HepG2 (cell line): Measurements from ENCODE around the gene MYO1B. TPM values are rescaled to one million over a fixed set of nuclear protein-coding genes. Genes with fewer than 3 reads are reported as not detected.

Experiments
- IRX3 ChIP-seq: sonication (generic); formaldehyde crosslinking; IDR thresholded peaks from 2 replicates; pipeline ENCODE4 v1.8.1; 2023; ENCODE audit warnings: mild to moderate bottlenecking, low read depth, missing genetic modification reagents, borderline replicate concordance
- KLF13 ChIP-seq: sonication (generic); formaldehyde crosslinking; IDR thresholded peaks from 2 replicates; pipeline ENCODE4 v1.4.0; 2020; ENCODE audit warnings: mild to moderate bottlenecking, missing genetic modification reagents
- MED8 ChIP-seq: sonication (generic); formaldehyde crosslinking; IDR thresholded peaks from 2 replicates; pipeline ENCODE4 v1.8.1; 2023; ENCODE audit warnings: mild to moderate bottlenecking, missing genetic modification reagents; ENCODE audit not compliant: insufficient replicate concordance
- MLLT10 ChIP-seq: sonication (generic); formaldehyde crosslinking; IDR thresholded peaks from 2 replicates; pipeline ENCODE4 v1.4.0; 2020; ENCODE audit warnings: missing genetic modification reagents
- NFATC3 ChIP-seq: sonication (generic); formaldehyde crosslinking; IDR thresholded peaks from 2 replicates; pipeline ENCODE4 v1.5.1; 2020; ENCODE audit warnings: mild to moderate bottlenecking, missing genetic modification reagents
- NR2C2 ChIP-seq: sonication (generic); formaldehyde crosslinking; IDR thresholded peaks from 2 replicates; pipeline ENCODE4 v1.4.0; 2020; ENCODE audit warnings: missing genetic modification reagents, mild to moderate bottlenecking, moderate library complexity, borderline replicate concordance
- TBP ChIP-seq: sonication (generic); formaldehyde crosslinking; IDR thresholded peaks from 2 replicates; pipeline ENCODE4 v1.5.0; 2020; ENCODE audit warnings: missing genetic modification reagents
- TOPORS ChIP-seq: sonication (generic); formaldehyde crosslinking; IDR thresholded peaks from 2 replicates; pipeline ENCODE4 v1.8.0; 2023; ENCODE audit warnings: mild to moderate bottlenecking, missing genetic modification reagents
- ZNF431 ChIP-seq: sonication (generic); formaldehyde crosslinking; IDR thresholded peaks from 2 replicates; pipeline ENCODE4 v1.9.0; 2022; ENCODE audit warnings: missing genetic modification reagents, low read depth, mild to moderate bottlenecking, borderline replicate concordance
- ZNF496 ChIP-seq: sonication (generic); formaldehyde crosslinking; IDR thresholded peaks from 2 replicates; pipeline ENCODE4 v1.8.1; 2023; ENCODE audit warnings: mild to moderate bottlenecking, moderate library complexity, missing genetic modification reagents; ENCODE audit not compliant: insufficient replicate concordance
- ZNF788 ChIP-seq: sonication (generic); formaldehyde crosslinking; IDR thresholded peaks from 2 replicates; pipeline ENCODE4 v1.5.0; 2020; ENCODE audit warnings: mild to moderate bottlenecking, missing genetic modification reagents, borderline replicate concordance
- ZSCAN30 ChIP-seq: sonication (generic); formaldehyde crosslinking; IDR thresholded peaks from 2 replicates; pipeline ENCODE4 v1.5.0; 2020; ENCODE audit warnings: mild to moderate bottlenecking, missing genetic modification reagents
- polyA plus RNA-seq, 8 experiments: library from polyadenylated mRNA; depleted of rRNA in 3 of 8; stranded (reverse) in 7 of 8; unstranded in 1 of 8; fragments of >200 nt; fragmentation: Illumina TruSeq in 4 of 8; extraction: Trizol in 4 of 8; gene quantifications; 2 replicates each; pipeline versions ENCODE4 v1.2.1 to v1.2.3, GENCODE V29; 2011 to 2016; ENCODE audit warnings: low read depth in 4 of 8, missing spikeins in 1 of 8, mixed read lengths in 1 of 8; ENCODE audit not compliant: insufficient read depth in 1 of 8
- total RNA-seq, 5 experiments: library from RNA; depleted of rRNA; stranded (reverse); fragments of >200 nt; fragmentation: Illumina TruSeq; extraction: Trizol; gene quantifications; 2 replicates each; pipeline ENCODE4 v1.2.3, GENCODE V29; 2016; ENCODE audit warnings: low read depth in 1 of 5
- TF ChIP-seq, protein P1 (sequence below): sonication (generic); formaldehyde crosslinking; IDR thresholded peaks from 2 replicates; pipeline ENCODE4 v1.4.0; 2020; ENCODE audit warnings: missing genetic modification reagents
- TF ChIP-seq, protein P2 (sequence below): sonication (generic); formaldehyde crosslinking; IDR thresholded peaks from 2 replicates; pipeline ENCODE4 v1.4.0; 2020; ENCODE audit warnings: missing genetic modification reagents, borderline replicate concordance
- TF ChIP-seq, protein P3 (sequence below): sonication (generic); formaldehyde crosslinking; IDR thresholded peaks from 2 replicates; pipeline ENCODE4 v1.4.0; 2020; ENCODE audit warnings: missing genetic modification reagents
- TF ChIP-seq, protein P4 (sequence below): sonication (generic); formaldehyde crosslinking; IDR thresholded peaks from 2 replicates; pipeline ENCODE4 v1.4.0; 2020; ENCODE audit warnings: missing genetic modification reagents, borderline replicate concordance
- TF ChIP-seq, protein P5 (sequence below): fragments of 450-650 bp; IDR thresholded peaks from 2 replicates; pipeline ENCODE4 v1.6.1; 2017
- TF ChIP-seq, protein P6 (sequence below): IDR thresholded peaks from 2 replicates; pipeline ENCODE4 v1.6.1; 2016

The MYO1B gene
- total and polyA plus RNA-seq, 2 of the 13 experiments (the other 11 are each of a cell fraction or from before 2014, with no cell fraction given): 36.9 to 89.8 TPM

DNA sequence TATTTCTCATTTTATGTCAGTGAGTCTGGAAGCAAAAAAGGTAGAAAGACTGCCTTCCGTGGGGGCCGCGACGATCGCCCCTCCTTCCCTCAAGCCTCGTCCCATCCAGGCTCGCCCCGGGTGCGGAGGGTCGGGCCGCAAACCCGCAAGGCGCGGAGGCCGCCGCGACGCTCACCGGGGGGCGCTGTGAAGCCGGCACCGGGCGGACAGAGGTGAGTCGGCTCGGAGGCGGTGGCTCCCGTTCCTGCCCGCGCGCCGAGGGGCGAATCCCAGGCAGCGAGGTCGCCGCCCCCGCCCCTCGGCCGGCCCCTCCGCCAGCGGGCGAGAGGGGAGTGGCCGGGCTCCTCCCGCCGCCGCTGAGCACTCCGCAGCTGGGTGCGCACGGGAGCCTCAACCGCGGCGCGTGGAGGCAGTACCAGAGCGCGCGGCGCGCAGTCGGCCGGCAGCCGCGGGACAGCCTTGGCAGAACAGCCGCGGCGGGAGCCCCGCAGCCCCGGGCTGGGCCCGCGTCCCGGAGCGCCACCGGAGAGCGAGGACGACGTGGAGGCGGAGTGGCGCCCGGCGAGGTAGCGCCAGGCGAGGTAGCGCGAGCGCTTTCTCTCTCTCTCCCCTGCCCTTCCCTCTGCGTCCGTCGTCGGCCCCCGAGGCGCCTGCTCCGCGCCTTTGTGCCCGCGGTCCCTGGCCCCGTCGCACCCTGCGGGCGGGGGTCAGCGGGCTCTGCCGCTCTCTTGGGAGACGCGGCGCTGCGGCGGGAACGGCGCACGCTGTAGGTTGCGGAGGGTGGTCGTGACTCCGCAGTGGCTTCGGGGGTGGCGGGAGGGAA lies at the start of gene MYO1B (continued):
- TF ChIP-seq, protein P1, sequence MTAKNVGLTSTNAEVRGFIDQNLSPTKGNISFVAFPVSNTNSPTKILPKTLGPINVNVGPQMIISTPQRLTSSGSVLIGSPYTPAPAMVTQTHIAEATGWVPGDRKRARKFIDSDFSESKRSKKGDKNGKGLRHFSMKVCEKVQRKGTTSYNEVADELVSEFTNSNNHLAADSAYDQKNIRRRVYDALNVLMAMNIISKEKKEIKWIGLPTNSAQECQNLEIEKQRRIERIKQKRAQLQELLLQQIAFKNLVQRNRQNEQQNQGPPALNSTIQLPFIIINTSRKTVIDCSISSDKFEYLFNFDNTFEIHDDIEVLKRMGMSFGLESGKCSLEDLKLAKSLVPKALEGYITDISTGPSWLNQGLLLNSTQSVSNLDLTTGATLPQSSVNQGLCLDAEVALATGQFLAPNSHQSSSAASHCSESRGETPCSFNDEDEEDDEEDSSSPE (CRISPR knock-in tag): peak; percentile 81
- TF ChIP-seq, protein P2, sequence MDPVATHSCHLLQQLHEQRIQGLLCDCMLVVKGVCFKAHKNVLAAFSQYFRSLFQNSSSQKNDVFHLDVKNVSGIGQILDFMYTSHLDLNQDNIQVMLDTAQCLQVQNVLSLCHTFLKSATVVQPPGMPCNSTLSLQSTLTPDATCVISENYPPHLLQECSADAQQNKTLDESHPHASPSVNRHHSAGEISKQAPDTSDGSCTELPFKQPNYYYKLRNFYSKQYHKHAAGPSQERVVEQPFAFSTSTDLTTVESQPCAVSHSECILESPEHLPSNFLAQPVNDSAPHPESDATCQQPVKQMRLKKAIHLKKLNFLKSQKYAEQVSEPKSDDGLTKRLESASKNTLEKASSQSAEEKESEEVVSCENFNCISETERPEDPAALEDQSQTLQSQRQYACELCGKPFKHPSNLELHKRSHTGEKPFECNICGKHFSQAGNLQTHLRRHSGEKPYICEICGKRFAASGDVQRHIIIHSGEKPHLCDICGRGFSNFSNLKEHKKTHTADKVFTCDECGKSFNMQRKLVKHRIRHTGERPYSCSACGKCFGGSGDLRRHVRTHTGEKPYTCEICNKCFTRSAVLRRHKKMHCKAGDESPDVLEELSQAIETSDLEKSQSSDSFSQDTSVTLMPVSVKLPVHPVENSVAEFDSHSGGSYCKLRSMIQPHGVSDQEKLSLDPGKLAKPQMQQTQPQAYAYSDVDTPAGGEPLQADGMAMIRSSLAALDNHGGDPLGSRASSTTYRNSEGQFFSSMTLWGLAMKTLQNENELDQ (CRISPR knock-in tag): no peak
- TF ChIP-seq, protein P3, sequence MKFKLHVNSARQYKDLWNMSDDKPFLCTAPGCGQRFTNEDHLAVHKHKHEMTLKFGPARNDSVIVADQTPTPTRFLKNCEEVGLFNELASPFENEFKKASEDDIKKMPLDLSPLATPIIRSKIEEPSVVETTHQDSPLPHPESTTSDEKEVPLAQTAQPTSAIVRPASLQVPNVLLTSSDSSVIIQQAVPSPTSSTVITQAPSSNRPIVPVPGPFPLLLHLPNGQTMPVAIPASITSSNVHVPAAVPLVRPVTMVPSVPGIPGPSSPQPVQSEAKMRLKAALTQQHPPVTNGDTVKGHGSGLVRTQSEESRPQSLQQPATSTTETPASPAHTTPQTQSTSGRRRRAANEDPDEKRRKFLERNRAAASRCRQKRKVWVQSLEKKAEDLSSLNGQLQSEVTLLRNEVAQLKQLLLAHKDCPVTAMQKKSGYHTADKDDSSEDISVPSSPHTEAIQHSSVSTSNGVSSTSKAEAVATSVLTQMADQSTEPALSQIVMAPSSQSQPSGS (CRISPR knock-in tag): peak; percentile 58; the same call in 1 of the 2 replicates
- TF ChIP-seq TOPORS (CRISPR knock-in tag) (peak; percentile 96), ZNF788 (CRISPR knock-in tag) (no peak; the same call in 1 of the 2 replicates), MED8 (CRISPR knock-in tag) (no peak), NFATC3 (CRISPR knock-in tag) (no peak), ZNF431 (CRISPR knock-in tag) (peak; percentile 81), MLLT10 (CRISPR knock-in tag) (no peak), NR2C2 (peak; percentile 54), TBP (no peak), ZNF496 (CRISPR knock-in tag) (no peak), ZSCAN30 (peak; percentile 65; the same call in 1 of the 2 replicates), IRX3 (CRISPR knock-in tag) (peak; percentile 71; the same call in 1 of the 2 replicates), KLF13 (no peak)
- TF ChIP-seq, protein P4, sequence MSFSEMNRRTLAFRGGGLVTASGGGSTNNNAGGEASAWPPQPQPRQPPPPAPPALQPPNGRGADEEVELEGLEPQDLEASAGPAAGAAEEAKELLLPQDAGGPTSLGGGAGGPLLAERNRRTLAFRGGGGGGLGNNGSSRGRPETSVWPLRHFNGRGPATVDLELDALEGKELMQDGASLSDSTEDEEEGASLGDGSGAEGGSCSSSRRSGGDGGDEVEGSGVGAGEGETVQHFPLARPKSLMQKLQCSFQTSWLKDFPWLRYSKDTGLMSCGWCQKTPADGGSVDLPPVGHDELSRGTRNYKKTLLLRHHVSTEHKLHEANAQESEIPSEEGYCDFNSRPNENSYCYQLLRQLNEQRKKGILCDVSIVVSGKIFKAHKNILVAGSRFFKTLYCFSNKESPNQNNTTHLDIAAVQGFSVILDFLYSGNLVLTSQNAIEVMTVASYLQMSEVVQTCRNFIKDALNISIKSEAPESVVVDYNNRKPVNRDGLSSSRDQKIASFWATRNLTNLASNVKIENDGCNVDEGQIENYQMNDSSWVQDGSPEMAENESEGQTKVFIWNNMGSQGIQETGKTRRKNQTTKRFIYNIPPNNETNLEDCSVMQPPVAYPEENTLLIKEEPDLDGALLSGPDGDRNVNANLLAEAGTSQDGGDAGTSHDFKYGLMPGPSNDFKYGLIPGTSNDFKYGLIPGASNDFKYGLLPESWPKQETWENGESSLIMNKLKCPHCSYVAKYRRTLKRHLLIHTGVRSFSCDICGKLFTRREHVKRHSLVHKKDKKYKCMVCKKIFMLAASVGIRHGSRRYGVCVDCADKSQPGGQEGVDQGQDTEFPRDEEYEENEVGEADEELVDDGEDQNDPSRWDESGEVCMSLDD (CRISPR knock-in tag): 0 out of 2 replicates have a peak, but pooled peaks have one; percentile 35
- TF ChIP-seq, protein P5, sequence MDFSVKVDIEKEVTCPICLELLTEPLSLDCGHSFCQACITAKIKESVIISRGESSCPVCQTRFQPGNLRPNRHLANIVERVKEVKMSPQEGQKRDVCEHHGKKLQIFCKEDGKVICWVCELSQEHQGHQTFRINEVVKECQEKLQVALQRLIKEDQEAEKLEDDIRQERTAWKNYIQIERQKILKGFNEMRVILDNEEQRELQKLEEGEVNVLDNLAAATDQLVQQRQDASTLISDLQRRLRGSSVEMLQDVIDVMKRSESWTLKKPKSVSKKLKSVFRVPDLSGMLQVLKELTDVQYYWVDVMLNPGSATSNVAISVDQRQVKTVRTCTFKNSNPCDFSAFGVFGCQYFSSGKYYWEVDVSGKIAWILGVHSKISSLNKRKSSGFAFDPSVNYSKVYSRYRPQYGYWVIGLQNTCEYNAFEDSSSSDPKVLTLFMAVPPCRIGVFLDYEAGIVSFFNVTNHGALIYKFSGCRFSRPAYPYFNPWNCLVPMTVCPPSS: no peak
- TF ChIP-seq, protein P6, sequence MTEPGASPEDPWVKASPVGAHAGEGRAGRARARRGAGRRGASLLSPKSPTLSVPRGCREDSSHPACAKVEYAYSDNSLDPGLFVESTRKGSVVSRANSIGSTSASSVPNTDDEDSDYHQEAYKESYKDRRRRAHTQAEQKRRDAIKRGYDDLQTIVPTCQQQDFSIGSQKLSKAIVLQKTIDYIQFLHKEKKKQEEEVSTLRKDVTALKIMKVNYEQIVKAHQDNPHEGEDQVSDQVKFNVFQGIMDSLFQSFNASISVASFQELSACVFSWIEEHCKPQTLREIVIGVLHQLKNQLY (CRISPR knock-in tag): 0 out of 2 replicates have a peak, but pooled peaks have one; percentile 16
